HTR-8/SVneo (cell line): ENCODE measurements around the gene SF3B1.
"Not testable (repeated sequence)": the region's sequence is repeated elsewhere in the genome, so short reads cannot be mapped to it uniquely, and the experiment has no call there.

ENCODE experiments used
- DNase-seq: peaks from one replicate; pipeline ENCODE4 v3.0.0; 2011; ENCODE audit warnings: low spot score, mixed read lengths; ENCODE audit not compliant: insufficient read length
- FAIRE-seq: peaks from 2 replicates; lab custom pipeline; 2011; peaks lifted over from hg19 to GRCh38; lab: Jason Lieb, UNC

The SF3B1 gene

GRCh38 chr2:197442857-197443256 is 8.0 kb upstream of the SF3B1 start:
- DNase-seq: no peak
- no peak for FAIRE-seq

- FAIRE-seq: no peak
- DNase-seq: no peak
Observed at GRCh38 chr2:197437380-197437779, 2.6 kb upstream of the SF3B1 start.

- FAIRE-seq: no peak
- no peak for DNase-seq
Observed at GRCh38 chr2:197435598-197436420, 981 bp upstream of the SF3B1 start.

- no peak for DNase-seq
- FAIRE-seq: no peak
Observed at GRCh38 chr2:197433780-197434438, 919 bp downstream of the SF3B1 start.

GRCh38 chr2:197432527-197432926 is 2.3 kb downstream of the SF3B1 start:
- not testable (repeated sequence) for DNase-seq, FAIRE-seq

- DNase-seq (no peak), FAIRE-seq (no peak)
Observed at GRCh38 chr2:197431858-197432257, 3.0 kb downstream of the SF3B1 start.

DNA sequence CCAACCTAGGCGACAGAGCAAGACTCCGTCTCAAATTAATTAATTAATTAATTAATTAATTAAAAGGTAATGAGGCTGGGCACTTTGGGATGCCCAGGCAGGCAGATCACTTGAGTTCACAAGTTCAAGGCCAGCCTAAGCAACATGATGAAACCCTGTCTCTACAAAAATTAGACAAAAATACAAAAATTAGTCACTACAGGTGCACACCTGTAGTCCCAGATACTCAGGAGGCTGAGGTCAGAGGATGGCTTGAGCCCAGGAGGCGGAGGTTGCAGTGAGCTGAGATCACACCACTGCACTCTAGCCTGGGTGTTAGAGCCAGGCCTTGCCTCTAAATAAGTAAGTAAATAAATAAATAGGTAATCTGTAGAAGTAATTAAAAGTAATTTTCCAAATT is 6.8 kb downstream of the SF3B1 start:
- FAIRE-seq: no peak
- no peak for DNase-seq

- FAIRE-seq (no peak), DNase-seq (no peak)
Observed at GRCh38 chr2:197426723-197427603, 7.9 kb downstream of the SF3B1 start.

DNA sequence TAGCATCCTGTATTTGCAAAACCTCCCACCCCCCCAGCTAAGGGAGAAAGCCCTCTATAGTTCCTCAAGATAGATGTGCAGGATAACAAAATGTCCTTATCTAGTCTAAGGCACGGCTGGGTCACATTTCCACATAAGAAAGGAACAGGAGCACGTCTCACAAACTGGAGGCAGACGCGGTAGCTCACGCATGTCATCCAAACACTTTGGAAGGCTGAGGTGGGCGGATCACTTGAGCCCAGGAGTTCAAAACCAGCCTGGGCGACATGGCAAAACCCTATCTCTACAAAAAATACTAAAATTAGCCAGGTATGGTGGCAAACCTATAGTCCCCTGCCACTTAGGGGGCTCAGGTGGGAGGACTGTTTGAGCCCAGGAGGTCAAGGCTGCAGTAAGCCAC is 9.3 kb downstream of the SF3B1 start:
- DNase-seq (no peak), FAIRE-seq (no peak)

DNA sequence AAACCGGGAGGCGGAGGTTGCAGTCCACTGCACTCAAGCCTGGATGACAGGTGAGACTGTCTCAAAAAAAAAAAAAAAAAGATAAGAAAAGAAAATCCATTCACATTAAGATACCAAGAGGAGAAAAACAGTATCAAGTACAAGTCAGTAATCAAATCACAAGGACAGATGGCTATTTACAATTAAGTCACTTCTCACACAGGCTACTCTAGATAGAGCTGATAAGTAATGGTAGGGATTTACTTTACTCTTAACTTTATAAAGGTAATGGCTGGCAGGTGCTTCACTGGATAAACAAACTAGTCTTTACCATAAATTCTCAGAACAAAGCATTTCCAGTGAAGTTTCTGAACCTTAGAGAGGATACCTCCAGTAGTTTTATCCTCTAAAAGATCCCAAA is 11.5 kb downstream of the SF3B1 start:
- FAIRE-seq (no peak), DNase-seq (no peak)

DNA sequence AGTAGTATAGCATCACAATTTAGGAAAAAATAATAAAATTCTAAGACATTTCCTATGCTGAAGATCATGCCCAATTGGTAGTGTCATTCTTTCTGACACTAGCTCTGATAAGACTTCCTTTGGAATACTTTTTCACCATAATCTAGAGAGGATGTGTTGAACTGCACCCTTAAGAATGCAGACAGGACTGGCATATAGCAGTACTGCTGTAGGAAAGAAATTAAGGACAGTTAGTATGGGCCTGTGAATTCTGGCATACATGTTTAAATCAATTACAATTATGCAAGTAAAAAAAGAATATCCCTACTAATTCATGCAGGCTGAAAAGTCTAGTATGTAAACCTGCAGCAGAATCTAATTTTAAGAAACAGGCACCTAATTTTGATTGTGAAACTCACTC is 15.4 kb downstream of the SF3B1 start:
- no peak for FAIRE-seq
- DNase-seq: no peak

- no peak for DNase-seq
Observed at GRCh38 chr2:197416268-197416667, 18.6 kb downstream of the SF3B1 start.

GRCh38 chr2:197414515-197414914 is 20.3 kb downstream of the SF3B1 start:
- DNase-seq: no peak
- no peak for FAIRE-seq

More at GRCh38 chr2:197416268-197416667, 18.6 kb downstream of the SF3B1 start:
- FAIRE-seq: no peak

DNA sequence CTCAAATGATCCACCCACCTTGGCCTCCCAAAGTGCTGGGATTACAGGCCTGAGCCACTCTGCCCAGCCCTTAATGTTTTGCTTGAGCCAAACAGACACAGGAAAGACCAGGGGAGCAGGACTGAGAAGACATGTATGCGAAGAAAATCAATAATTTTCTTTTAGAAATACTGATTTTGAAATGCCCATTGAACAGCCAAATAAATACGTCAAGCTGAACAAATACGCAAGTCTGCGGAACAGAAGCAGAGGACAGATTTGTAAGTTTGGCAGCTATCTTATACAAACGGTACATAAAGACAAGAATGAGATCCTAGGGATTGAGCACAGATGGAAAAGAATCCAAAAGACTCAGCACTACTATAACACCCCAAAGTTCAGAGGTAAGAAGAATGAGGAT is 20.8 kb downstream of the SF3B1 start:
- no peak for FAIRE-seq
- DNase-seq: no peak

- FAIRE-seq (no peak), DNase-seq (no peak)
Observed at GRCh38 chr2:197405582-197405981, 29.2 kb downstream of the SF3B1 start.

DNA sequence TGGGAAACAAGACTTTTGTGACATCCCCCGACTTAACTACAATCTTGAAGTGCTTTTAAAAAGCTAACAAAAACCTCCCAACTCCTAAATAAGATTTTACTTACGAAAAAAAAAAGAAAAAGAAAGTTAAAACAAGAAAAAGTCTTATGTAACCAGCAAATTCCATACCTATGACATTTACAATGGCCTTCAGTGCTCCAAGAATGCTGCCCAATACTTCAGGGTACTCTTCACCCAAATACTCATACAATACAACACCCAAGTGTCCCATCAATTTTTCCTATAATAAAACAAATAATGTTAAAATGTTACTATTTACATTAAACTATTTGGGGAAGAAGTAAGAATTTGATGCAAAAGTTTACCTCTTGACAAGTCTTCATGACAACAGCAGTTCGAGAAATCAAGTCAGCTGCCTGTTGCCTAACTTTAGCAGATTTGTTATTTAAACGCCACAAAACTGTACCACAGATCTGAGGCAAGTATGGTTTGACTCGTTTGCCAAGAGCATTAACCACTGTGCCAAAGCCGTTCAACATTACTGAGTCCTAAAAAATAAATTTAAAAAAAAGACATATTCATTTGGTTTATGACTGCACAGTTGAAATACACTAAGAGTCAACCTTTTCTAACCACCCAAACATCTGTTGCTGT is 34.8 kb downstream of the SF3B1 start:
- DNase-seq (no peak), FAIRE-seq (no peak)

DNA sequence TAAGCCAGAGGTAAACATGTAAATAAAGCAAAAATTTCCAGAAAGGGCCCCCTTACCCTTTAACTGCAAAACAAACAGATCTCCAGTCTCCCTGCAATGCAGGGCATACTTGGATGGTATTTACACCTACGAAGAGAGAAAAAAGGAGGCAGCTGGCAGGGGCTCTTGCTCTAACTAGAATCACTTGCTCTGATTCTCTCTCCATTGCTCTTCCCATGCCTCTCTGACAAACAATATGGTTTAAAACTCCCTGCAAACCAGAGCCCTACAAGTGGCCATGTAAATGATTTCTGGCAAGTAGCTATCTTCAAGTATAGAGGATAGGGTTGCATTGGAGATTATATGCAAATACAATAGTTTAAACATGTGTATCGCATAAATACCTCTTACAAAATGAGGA is 35.9 kb downstream of the SF3B1 start:
- FAIRE-seq: no peak
- DNase-seq: no peak

DNA sequence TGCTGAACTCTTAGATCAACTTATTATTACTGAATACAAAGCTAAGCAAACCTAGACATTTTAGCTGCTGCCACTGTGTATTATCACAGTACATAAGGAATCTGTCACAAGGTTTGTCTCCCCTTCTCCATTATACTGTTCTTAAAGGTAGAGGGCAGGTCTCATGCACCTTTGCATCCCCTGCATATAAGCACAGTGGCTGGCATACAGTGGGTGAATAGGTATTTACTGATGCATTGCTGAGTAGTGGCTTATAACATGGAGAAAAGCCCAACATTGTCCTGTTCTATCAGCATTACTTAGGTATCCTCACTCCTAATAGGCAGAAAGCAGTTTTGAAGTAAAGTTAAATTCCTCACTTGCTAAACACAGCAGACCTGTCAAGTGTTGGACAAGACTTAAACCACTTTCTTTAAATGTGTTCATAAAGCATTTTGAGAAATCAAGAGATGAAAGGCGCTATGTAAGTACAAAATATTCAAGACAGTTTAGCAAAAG is 43.6 kb downstream of the SF3B1 start:
- DNase-seq (no peak), FAIRE-seq (no peak)

DNA sequence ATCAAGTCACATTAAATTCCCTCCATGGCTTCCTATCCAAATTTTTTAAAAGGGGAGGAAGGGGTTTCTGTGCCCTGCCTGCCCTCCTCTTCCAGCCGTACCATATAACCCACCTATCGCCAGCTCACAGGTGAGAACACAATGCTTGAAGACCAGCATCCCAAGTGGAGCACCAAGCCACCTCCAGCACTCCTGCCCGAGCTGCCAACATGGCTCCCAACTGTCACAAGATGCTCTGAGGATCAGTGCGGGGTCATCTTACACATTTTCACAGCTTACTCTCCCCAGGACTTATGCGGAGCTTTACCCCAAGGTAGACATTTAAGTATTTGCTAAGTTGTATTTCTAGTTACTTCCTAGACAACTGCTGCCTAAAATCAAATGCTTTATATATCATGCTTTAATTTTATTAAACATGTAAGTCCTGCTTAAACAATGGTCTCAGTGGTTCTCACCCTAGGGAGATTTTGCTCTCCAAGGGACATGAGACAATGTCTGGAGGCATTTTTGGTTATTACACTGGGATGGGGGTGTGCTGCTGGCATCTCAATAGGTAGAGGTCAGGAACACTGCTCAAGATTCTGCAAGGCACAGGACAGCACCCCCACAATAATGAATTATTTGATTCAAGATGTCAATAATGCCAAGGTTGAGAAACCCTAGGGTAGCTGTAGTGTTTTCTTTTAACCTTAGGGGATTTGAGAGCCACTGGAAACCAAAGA is 45.8 kb downstream of the SF3B1 start:
- DNase-seq: no peak
- FAIRE-seq: no peak
